Mesendoderm (in vitro differentiated cells): ENCODE measurements around the gene SLC10A3.

Experiments used
- DNase-seq: peaks from one replicate; pipeline ENCODE4 v3.0.0; 2013
- H2AK5ac ChIP-seq: 2 replicates; pipeline ENCODE4 v1.6.1; 2013; ENCODE audit warnings: low read length, inconsistent platforms
- H2BK120ac ChIP-seq: 2 replicates; pipeline ENCODE4 v1.6.1; 2013; ENCODE audit warnings: low read depth, mild to moderate bottlenecking, low read length, moderate library complexity, mixed read lengths
- H2BK15ac ChIP-seq: replicated peaks from 2 replicates; pipeline ENCODE4 v1.6.1; 2013; ENCODE audit warnings: low read depth, mild to moderate bottlenecking, moderate library complexity
- H2BK5ac ChIP-seq: 2 replicates; pipeline ENCODE4 v1.6.1; 2013; ENCODE audit warnings: low read length, inconsistent platforms
- H3K18ac ChIP-seq: 2 replicates; pipeline ENCODE4 v1.6.1; 2013; ENCODE audit warnings: mild to moderate bottlenecking, low read length, mixed read lengths
- H3K23ac ChIP-seq: one replicate; pipeline ENCODE4 v1.6.1; 2013; ENCODE audit warnings: low read length
- H3K27ac ChIP-seq: 2 replicates; pipeline ENCODE4 v1.5.1; 2013; ENCODE audit warnings: low read depth, mild to moderate bottlenecking, inconsistent platforms, low read length, moderate library complexity
- H3K27me3 ChIP-seq: 2 replicates; pipeline ENCODE4 v1.6.1; 2013; ENCODE audit warnings: low read length, control low read depth, mild to moderate bottlenecking, inconsistent platforms; ENCODE audit not compliant: insufficient read depth, poor library complexity
- H3K36me3 ChIP-seq: 2 replicates; pipeline ENCODE4 v1.6.1; 2013; ENCODE audit warnings: low read length, inconsistent platforms; ENCODE audit not compliant: control insufficient read depth, insufficient read depth
- H3K4ac ChIP-seq: one replicate; pipeline ENCODE4 v1.6.1; 2013; ENCODE audit warnings: low read depth, mild to moderate bottlenecking, low read length, moderate library complexity
- H3K4me1 ChIP-seq: 2 replicates; pipeline ENCODE4 v1.6.1; 2013; ENCODE audit warnings: low read depth, low read length, inconsistent platforms; ENCODE audit not compliant: control insufficient read depth
- H3K4me2 ChIP-seq: 2 replicates; pipeline ENCODE4 v1.6.1; 2013; ENCODE audit warnings: low read length
- H3K4me3 ChIP-seq: 2 replicates; pipeline ENCODE4 v1.5.1; 2013; ENCODE audit warnings: mild to moderate bottlenecking, low read length
- H3K56ac ChIP-seq: one replicate; pipeline ENCODE4 v1.6.1; 2013; ENCODE audit warnings: low read length
- H3K79me1 ChIP-seq: 2 replicates; pipeline ENCODE4 v1.6.1; 2013; ENCODE audit warnings: low read length, inconsistent platforms
- H3K79me2 ChIP-seq: 2 replicates; pipeline ENCODE4 v1.6.1; 2013; ENCODE audit warnings: mild to moderate bottlenecking, low read length; ENCODE audit not compliant: control insufficient read depth, insufficient read depth
- H3K9ac ChIP-seq: 2 replicates; pipeline ENCODE4 v1.6.1; 2013; ENCODE audit warnings: low read length, inconsistent platforms
- H4K5ac ChIP-seq: one replicate; pipeline ENCODE4 v1.6.1; 2013; ENCODE audit warnings: low read length
- H4K8ac ChIP-seq: one replicate; pipeline ENCODE4 v1.6.1; 2013; ENCODE audit warnings: low read depth, mild to moderate bottlenecking, control low read depth, low read length, moderate library complexity
- WGBS: extraction: QIAGEN DNeasy Blood & Tissue Kit; methylation state at CpG from one replicate; pipeline ENCODE4 v1.1.7; 2013; ENCODE audit warnings: low lambda C conversion rate, missing lambda C conversion rate; ENCODE audit not compliant: insufficient coverage; ENCODE audit errors: extremely low coverage; 5-methylcytosine and 5-hydroxymethylcytosine counted together

Gene SLC10A3

DNA sequence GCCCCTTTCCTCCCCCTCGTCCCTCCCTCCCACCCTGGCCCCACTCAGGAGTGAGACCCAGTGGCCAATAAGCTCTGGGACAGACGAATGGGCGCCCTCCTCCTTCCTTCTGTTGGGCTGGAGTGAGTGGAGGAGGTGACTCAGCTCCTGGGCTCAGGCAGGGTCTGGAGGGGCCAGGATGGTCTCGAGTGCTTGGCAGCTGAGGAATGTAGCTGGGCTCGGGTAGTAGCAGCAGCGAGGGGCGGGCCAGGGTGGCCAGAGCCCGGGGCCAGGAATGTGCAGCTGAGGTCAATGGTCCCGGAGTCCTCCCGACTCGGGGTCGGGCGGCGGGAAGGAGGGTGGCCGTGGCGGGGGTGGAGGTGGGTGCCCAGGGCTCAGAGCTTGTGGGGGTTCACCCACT, 41.2 kb upstream of the SLC10A3 start:
- H3K56ac ChIP-seq, result no peak overlapping the region
- no peak overlapping the region for H3K4me3 ChIP-seq
- H3K27me3 ChIP-seq, result no peaks in the 10 kb centered on the region
- H3K79me2 ChIP-seq, result no peaks in the 10 kb centered on the region
- no peak overlapping the region for H2BK5ac ChIP-seq
- no peak overlapping the region for H3K4ac ChIP-seq
- no peaks in the 10 kb centered on the region for H3K36me3 ChIP-seq
- no peak overlapping the region for H2BK15ac ChIP-seq
- no peak overlapping the region for H4K8ac ChIP-seq
- WGBS, result no CpG with 5 or more reads among the region's 16 CpGs
- no peak overlapping the region for H2BK120ac ChIP-seq
- no peak overlapping the region for H3K4me2 ChIP-seq
- no peak overlapping the region for H3K27ac ChIP-seq
- H4K5ac ChIP-seq, result no peak overlapping the region
- DNase-seq, result peak; percentile 85
- H3K79me1 ChIP-seq, result no peaks in the 10 kb centered on the region
- H3K4me1 ChIP-seq, result no peaks in the 10 kb centered on the region
- no peak overlapping the region for H3K9ac ChIP-seq
- no peak overlapping the region for H2AK5ac ChIP-seq
- H3K23ac ChIP-seq, result no peak overlapping the region
- H3K18ac ChIP-seq, result no peak overlapping the region

DNA sequence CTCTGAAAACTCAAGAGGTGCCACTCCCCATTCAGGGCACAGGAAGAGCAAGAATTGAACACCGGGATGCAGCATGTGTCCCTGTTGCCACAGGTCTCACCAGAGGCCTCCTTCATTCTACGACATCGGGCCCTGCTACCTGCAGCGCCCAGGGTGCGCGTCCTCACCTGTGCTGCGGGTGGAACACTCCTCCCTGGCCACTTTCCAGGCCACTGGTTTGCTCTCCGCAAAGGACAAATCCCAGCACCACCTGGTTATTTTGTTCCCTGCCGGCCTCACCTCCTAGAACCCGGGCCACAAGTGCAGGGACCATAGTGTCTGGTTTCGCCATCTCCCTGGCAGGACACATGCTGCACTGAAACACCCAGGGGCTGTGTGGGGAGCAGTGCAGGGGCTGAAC, 39.9 kb upstream of the SLC10A3 start:
- no CpG with 5 or more reads among the region's 11 CpGs for WGBS
- no peak overlapping the region for H2BK5ac ChIP-seq
- H3K4me3 ChIP-seq, result no peak overlapping the region
- no peaks in the 10 kb centered on the region for H3K36me3 ChIP-seq
- no peak overlapping the region for H4K8ac ChIP-seq
- H3K4ac ChIP-seq, result no peak overlapping the region
- H3K56ac ChIP-seq, result no peak overlapping the region
- no peaks in the 10 kb centered on the region for H3K79me1 ChIP-seq
- H4K5ac ChIP-seq, result no peak overlapping the region
- no peak overlapping the region for H2BK15ac ChIP-seq
- H3K4me1 ChIP-seq, result no peaks in the 10 kb centered on the region
- no peak overlapping the region for H2BK120ac ChIP-seq
- H3K18ac ChIP-seq, result no peak overlapping the region
- H3K79me2 ChIP-seq, result no peaks in the 10 kb centered on the region
- no peak overlapping the region for H3K9ac ChIP-seq
- H2AK5ac ChIP-seq, result no peak overlapping the region
- DNase-seq, result no peak
- H3K4me2 ChIP-seq, result no peak overlapping the region
- H3K27ac ChIP-seq, result no peak overlapping the region
- no peaks in the 10 kb centered on the region for H3K27me3 ChIP-seq
- no peak overlapping the region for H3K23ac ChIP-seq

DNA sequence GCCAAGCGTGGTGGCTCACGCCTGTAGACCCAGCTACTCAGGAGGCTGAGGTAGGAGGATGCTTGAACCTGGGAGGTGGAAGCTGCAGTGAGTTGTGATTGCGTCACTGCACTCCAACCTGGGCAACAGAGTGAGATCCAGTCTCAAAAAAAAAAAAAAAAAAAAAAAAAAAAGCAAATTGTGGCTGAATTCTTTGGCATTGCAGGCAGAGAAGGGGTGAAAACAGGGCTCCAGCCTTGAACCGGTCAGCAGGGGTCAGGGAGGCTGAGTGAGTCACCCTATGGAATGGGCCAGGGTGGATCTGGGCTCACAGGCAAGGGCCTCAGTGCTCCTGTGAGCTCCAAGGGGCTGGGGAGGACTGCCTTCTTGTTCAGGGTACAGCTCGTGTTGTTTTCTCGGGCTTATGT, 38.8 kb upstream of the SLC10A3 start:
- Histone ChIP-seq H3K56ac (no peak overlapping the region), H3K27ac (no peak overlapping the region), H3K4me2 (no peak overlapping the region), H4K8ac (no peak overlapping the region), H3K27me3 (no peaks in the 10 kb centered on the region), H4K5ac (no peak overlapping the region), H3K23ac (no peak overlapping the region), H2AK5ac (no peak overlapping the region), H3K18ac (no peak overlapping the region), H3K4me3 (no peak overlapping the region), H3K36me3 (no peaks in the 10 kb centered on the region), H3K79me1 (no peaks in the 10 kb centered on the region), H2BK5ac (no peak overlapping the region), H3K4ac (no peak overlapping the region), H3K4me1 (no peaks in the 10 kb centered on the region), H2BK120ac (no peak overlapping the region), H3K79me2 (no peaks in the 10 kb centered on the region), H2BK15ac (no peak overlapping the region), H3K9ac (no peak overlapping the region)
- WGBS, result no CpG with 5 or more reads among the region's 6 CpGs
- DNase-seq, result no peak

DNA sequence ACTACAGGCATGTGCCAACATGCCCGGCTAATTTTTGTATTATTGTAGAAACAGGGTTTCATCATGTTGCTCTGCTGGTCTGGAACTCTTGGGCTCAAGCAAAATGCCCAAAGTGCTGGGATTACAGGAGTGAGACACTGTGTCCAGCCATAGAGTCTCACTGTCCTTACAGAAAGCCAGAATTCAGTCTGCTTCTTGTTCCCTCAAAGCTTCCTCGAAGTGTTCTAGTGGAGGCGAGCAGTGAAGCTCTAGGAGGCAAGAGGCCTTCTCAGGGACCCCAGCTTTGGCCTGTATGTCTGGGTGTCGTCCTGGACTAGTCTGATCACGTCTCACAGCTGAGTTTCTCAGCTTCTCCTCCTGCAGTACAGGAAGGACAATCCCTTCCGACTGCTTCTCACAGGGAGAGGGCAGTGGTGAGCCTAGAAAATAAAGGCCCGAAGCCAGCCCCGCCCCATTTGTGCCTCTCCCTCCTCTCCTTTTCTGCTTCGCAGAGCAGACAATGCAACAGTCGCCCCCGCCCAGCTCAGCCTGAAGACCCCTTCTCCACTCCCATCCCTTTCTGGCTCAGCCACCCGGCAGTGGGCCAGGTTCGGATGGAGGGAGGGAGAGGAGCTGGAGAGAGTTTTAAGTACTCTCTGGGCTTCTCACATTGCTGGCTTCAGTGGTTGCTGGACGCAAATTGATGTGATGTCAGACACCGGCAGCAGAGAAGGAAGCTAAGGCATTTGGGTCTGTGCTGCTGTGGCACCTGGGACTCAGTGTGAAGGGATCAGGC, 36.7 kb upstream of the SLC10A3 start:
- Histone ChIP-seq H3K56ac (peak overlapping the region; percentile 74), H2BK120ac (no peak overlapping the region), H3K79me1 (no peaks in the 10 kb centered on the region), H3K23ac (no peak overlapping the region), H3K27me3 (no peaks in the 10 kb centered on the region), H4K5ac (no peak overlapping the region), H3K9ac (peak overlapping the region; percentile 63), H3K4me3 (no peak overlapping the region), H2AK5ac (no peak overlapping the region), H3K4ac (no peak overlapping the region), H3K27ac (no peak overlapping the region), H4K8ac (no peak overlapping the region), H2BK15ac (no peak overlapping the region), H3K79me2 (no peaks in the 10 kb centered on the region), H2BK5ac (no peak overlapping the region), H3K18ac (no peak overlapping the region), H3K4me1 (no peaks in the 10 kb centered on the region), H3K4me2 (no peak overlapping the region), H3K36me3 (no peaks in the 10 kb centered on the region)
- DNase-seq, result peak; percentile 88
- WGBS, result no CpG with 5 or more reads among the region's 15 CpGs

DNA sequence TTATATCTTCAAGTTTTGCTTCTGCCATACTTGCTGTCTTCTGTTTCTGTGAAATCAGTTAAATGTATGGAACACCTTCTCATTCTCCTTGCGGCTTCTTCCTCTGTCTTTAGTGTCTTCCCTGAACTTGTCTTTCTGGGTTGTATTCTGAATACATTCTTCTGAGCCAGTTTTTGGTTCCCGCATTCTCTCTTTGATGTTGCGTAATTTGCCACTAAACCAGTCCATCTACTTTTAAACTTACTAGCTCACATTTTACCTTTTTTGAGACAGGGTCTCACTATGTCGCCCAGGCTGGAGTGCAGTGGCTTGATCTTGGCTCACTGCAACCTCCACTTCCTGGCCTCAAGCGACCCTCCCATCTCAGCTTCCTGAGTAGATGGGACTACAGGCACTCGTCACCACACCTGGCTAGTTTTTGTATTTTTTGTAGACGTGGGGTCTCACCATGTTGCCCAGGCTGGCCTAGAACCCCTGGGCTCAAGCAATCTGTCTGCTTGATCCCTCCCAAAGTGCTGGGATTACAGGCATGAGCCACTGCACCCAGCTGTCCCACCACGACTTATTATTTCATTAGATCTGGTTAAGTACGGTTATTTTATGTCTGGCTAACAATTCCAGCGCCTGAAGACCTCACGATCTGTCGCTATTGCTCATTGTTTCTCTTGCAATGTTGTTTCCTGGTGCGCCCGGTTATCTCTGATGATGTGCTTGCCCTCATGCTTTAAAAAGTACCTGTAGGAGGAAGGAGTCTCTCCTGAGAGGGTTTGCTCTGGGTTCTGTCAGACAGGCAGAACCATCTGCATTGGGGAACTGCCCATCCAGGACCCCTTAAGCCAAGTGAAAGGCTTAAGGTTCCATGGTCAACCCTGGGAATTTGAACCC, 35.4 kb upstream of the SLC10A3 start:
- Histone ChIP-seq H3K79me1 (no peaks in the 10 kb centered on the region), H3K56ac (no peak overlapping the region), H3K23ac (no peak overlapping the region), H2BK120ac (no peak overlapping the region), H3K4me1 (no peaks in the 10 kb centered on the region), H3K4ac (no peak overlapping the region), H2AK5ac (no peak overlapping the region), H4K8ac (no peak overlapping the region), H3K36me3 (no peaks in the 10 kb centered on the region), H3K27me3 (no peaks in the 10 kb centered on the region), H3K27ac (no peak overlapping the region), H3K18ac (no peak overlapping the region), H2BK5ac (no peak overlapping the region), H2BK15ac (no peak overlapping the region), H4K5ac (no peak overlapping the region), H3K4me3 (no peak overlapping the region), H3K4me2 (no peak overlapping the region), H3K79me2 (no peaks in the 10 kb centered on the region), H3K9ac (no peak overlapping the region)
- no peak for DNase-seq
- WGBS, result no CpG with 5 or more reads among the region's 14 CpGs
